ENCODE results near the gene TRAF7. TPM values are rescaled to one million over a fixed set of nuclear protein-coding genes. Genes with fewer than 3 reads are reported as not detected.

TRAF7 gene
- total and polyA plus RNA-seq, 2 of the 13 experiments (the other 11 are each of a cell fraction or from before 2014, with no cell fraction given) = 47.9 to 65.6 TPM

GRCh38 chr16:2147981-2148671 lies 7.5 kb upstream of the TRAF7 start, which contains the start of gene RAB26 (continued):
- TF ChIP-seq EP300 (IDR thresholded peaks at IDR 0.05; ENCODE audit: low read depth in 2 of 2, low read length in 2 of 2) (no peak), EP300 (CRISPR knock-in tag; IDR thresholded peaks at IDR 0.05; ENCODE audit: borderline replicate concordance) (no peak), PBX2 (CRISPR knock-in tag; IDR thresholded peaks at IDR 0.05) (no peak), ZNF724P (CRISPR knock-in tag; IDR thresholded peaks at IDR 0.05; ENCODE audit: borderline replicate concordance) (no peak), ELF3 (CRISPR knock-in tag; IDR thresholded peaks at IDR 0.05) (peak; percentile 82), RFXAP (CRISPR knock-in tag; IDR thresholded peaks at IDR 0.05; ENCODE audit: borderline replicate concordance) (no peak), ATAD3A (CRISPR knock-in tag; IDR thresholded peaks at IDR 0.05) (no peak), ZNF33B (CRISPR knock-in tag; IDR thresholded peaks at IDR 0.05) (no peak), SATB2 (CRISPR knock-in tag; IDR thresholded peaks at IDR 0.05) (no peak), ZNF703 (CRISPR knock-in tag; IDR thresholded peaks at IDR 0.05; ENCODE audit: borderline replicate concordance) (no peak), RELA (CRISPR knock-in tag; IDR thresholded peaks at IDR 0.05) (no peak), TAF15 (IDR thresholded peaks at IDR 0.05; ENCODE audit: low read depth, low read length, poor library complexity, severe bottlenecking) (no peak), ZFP36L1 (CRISPR knock-in tag; IDR thresholded peaks at IDR 0.05) (peak; percentile 86; the same call in 1 of the 2 replicates)
